Keratinocyte (primary cell): ENCODE results near the gene NOD2. TPM values are rescaled to one million over a fixed set of nuclear protein-coding genes. Genes with fewer than 3 reads are reported as not detected.

ENCODE experiments used
- DNase-seq: peaks from one replicate; pipeline ENCODE4 v3.0.0-alpha.2; 2011; ENCODE audit warnings: low read depth, missing footprints, low spot score
- FAIRE-seq: peaks from 2 replicates; lab custom pipeline; 2011; peaks lifted over from hg19 to GRCh38; lab: Jason Lieb, UNC
- H2AFZ ChIP-seq: 2 replicates; pipeline ENCODE4 v1.6.0; 2012; ENCODE audit warnings: low read length, control low read depth, inconsistent platforms; ENCODE audit not compliant: control insufficient read depth
- H3K27ac ChIP-seq: 2 replicates; pipeline ENCODE4 v1.5.1; 2011; ENCODE audit warnings: low read length; ENCODE audit not compliant: control insufficient read depth, insufficient read depth
- H3K27me3 ChIP-seq: 3 replicates; pipeline ENCODE4 v1.6.0; 2011; ENCODE audit warnings: low read length; ENCODE audit not compliant: control insufficient read depth, insufficient read depth; ENCODE audit errors: extremely low read depth
- H3K36me3 ChIP-seq, 2 experiments: 2 replicates in 1 of 2; 3 replicates in 1 of 2; pipeline ENCODE4 v1.5.1; 2011; ENCODE audit warnings: low read length in 2 of 2, mild to moderate bottlenecking in 1 of 2; ENCODE audit not compliant: control insufficient read depth in 2 of 2, insufficient read depth in 2 of 2; ENCODE audit errors: extremely low read depth in 1 of 2
- H3K4me1 ChIP-seq: 3 replicates; pipeline ENCODE4 v1.5.1; 2011; ENCODE audit warnings: low read length; ENCODE audit not compliant: control insufficient read depth, insufficient read depth; ENCODE audit errors: extremely low read depth
- H3K4me2 ChIP-seq: 3 replicates; pipeline ENCODE4 v1.6.0; 2011; ENCODE audit warnings: low read depth, low read length; ENCODE audit not compliant: control insufficient read depth, insufficient read depth; ENCODE audit errors: extremely low read depth
- H3K4me3 ChIP-seq, 3 experiments: fragments of 200-600 bp in 1 of 3; sonication (generic) in 1 of 3; 2 replicates in 2 of 3; 3 replicates in 1 of 3; pipeline ENCODE4 v1.5.1; 2011 to 2016; ENCODE audit warnings: low read length in 3 of 3, mild to moderate bottlenecking in 3 of 3, control low read depth in 2 of 3, inconsistent platforms in 1 of 3, low read depth in 1 of 3, mixed read lengths in 1 of 3, mixed run types in 1 of 3, moderate library complexity in 1 of 3; ENCODE audit not compliant: control insufficient read depth in 2 of 3, insufficient read depth in 2 of 3; ENCODE audit errors: extremely low read depth in 1 of 3
- H3K79me2 ChIP-seq: 2 replicates; pipeline ENCODE4 v1.6.0; 2012; ENCODE audit warnings: low read length; ENCODE audit not compliant: control insufficient read depth, insufficient read depth
- H3K9ac ChIP-seq: 3 replicates; pipeline ENCODE4 v1.6.0; 2011; ENCODE audit warnings: low read length; ENCODE audit not compliant: control insufficient read depth, insufficient read depth; ENCODE audit errors: extremely low read depth
- H3K9me1 ChIP-seq: 3 replicates; pipeline ENCODE4 v1.6.0; 2011; ENCODE audit warnings: low read length; ENCODE audit not compliant: control insufficient read depth, insufficient read depth; ENCODE audit errors: extremely low read depth
- H3K9me3 ChIP-seq: 2 replicates; pipeline ENCODE4 v1.5.1; 2012; ENCODE audit warnings: low read depth, low read length; ENCODE audit not compliant: control insufficient read depth
- H4K20me1 ChIP-seq: 3 replicates; pipeline ENCODE4 v1.6.0; 2011; ENCODE audit warnings: low read length; ENCODE audit not compliant: control insufficient read depth, insufficient read depth; ENCODE audit errors: extremely low read depth
- EZH2 ChIP-seq: IDR thresholded peaks from one replicate; pipeline ENCODE4 v1.6.1; 2012; ENCODE audit warnings: inconsistent platforms, mild to moderate bottlenecking, low read length, moderate library complexity
- dilution Hi-C: fragments of 300-500 bp; cut with MboI; formaldehyde crosslinking; loops from one replicate; pipeline ENCODE4 v1.7.0; 2020; ENCODE audit warnings: low sequenced_read_pairs; ENCODE audit not compliant: extremely low pct_ligation_motif_present
- polyA plus RNA-seq, 5 experiments: library from polyadenylated mRNA; depleted of rRNA in 3 of 5; stranded (reverse) in 3 of 5; stranded (forward) in 1 of 5; unstranded in 1 of 5; fragments of >200 nt; gene quantifications; 1 replicate in 1 of 5; 2 replicates in 3 of 5; 3 replicates in 1 of 5; pipeline versions ENCODE4 v1.2.1 to v1.2.3, GENCODE V29; 2011 to 2012; ENCODE audit warnings: missing spikeins in 2 of 5, low read depth in 1 of 5, low replicate concordance in 1 of 5
- small RNA-seq, 3 experiments: library from RNA; depleted of rRNA; stranded (forward); fragments of <200 nt; gene quantifications; one replicate each; pipeline ENCODE3, GENCODE V24; 2012; ENCODE audit warnings: low read depth in 3 of 3, low replicate concordance in 1 of 3; ENCODE audit not compliant: insufficient read length in 3 of 3
- TF ChIP-seq, protein P1 (sequence below), 3 experiments: IDR thresholded peaks in 1 of 3; conservative IDR thresholded peaks in 1 of 3; optimal IDR thresholded peaks in 1 of 3; 2 replicates in 2 of 3; 3 replicates in 1 of 3; pipeline versions ENCODE3 to v1.5.1; 2011; ENCODE audit warnings: low read length in 3 of 3, mild to moderate bottlenecking in 3 of 3, moderate library complexity in 2 of 3, control low read depth in 1 of 3, inconsistent platforms in 1 of 3; ENCODE audit not compliant: insufficient read depth in 2 of 3; ENCODE audit errors: extremely low read depth in 1 of 3

Gene NOD2
- polyA plus RNA-seq, 1 donor (not counting 4 experiments of a cell fraction or from before 2014, with no cell fraction given), result 0.80 TPM

- Histone ChIP-seq H3K4me2 (no peak overlapping the region), H4K20me1 (no peaks in the 10 kb centered on the region), H3K27ac (no peak overlapping the region), H3K4me1 (peaks cover 5% of the 10 kb centered on the region), H3K79me2 (no peaks in the 10 kb centered on the region), H3K27me3 (no peaks in the 10 kb centered on the region), H3K4me3 (no peak overlapping the region), H3K36me3 (peaks cover 3 to 16% of the 10 kb centered on the region in 2 experiments), H3K9ac (no peak overlapping the region), H2AFZ (no peak overlapping the region), H3K9me1 (no peaks in the 10 kb centered on the region), H3K9me3 (no peaks in the 10 kb centered on the region)
- dilution Hi-C loops, result no loop called here
- no peak for TF ChIP-seq EZH2
- TF ChIP-seq, protein P1, sequence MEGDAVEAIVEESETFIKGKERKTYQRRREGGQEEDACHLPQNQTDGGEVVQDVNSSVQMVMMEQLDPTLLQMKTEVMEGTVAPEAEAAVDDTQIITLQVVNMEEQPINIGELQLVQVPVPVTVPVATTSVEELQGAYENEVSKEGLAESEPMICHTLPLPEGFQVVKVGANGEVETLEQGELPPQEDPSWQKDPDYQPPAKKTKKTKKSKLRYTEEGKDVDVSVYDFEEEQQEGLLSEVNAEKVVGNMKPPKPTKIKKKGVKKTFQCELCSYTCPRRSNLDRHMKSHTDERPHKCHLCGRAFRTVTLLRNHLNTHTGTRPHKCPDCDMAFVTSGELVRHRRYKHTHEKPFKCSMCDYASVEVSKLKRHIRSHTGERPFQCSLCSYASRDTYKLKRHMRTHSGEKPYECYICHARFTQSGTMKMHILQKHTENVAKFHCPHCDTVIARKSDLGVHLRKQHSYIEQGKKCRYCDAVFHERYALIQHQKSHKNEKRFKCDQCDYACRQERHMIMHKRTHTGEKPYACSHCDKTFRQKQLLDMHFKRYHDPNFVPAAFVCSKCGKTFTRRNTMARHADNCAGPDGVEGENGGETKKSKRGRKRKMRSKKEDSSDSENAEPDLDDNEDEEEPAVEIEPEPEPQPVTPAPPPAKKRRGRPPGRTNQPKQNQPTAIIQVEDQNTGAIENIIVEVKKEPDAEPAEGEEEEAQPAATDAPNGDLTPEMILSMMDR (optimal IDR thresholded peaks at IDR 0.05 in 1 of 3, IDR thresholded peaks at IDR 0.05 in 1 of 3, conservative IDR thresholded peaks at IDR 0.05 in 1 of 3; ENCODE audit: extremely low read depth in 1 of 3, insufficient read depth in 2 of 3, low read length in 3 of 3), result no peak
- FAIRE-seq (no peak), DNase-seq (no peak)
These were observed 88.1 kb downstream of the NOD2 start for GRCh38 chr16:50781518-50781917.

Small RNAs within 50 kb of the gene (small RNA-seq; reads per million reads assigned to genes)
- 0 reads per million in 3 experiments for gene MIR3181

Other genes starting within 250 kb of the NOD2 start
- 0.54 to 0.62 TPM (median 0.57 TPM) in 3 replicates for gene NKD1, start 145.2 kb upstream of the NOD2 start, polyA plus RNA-seq
- gene SNX20, start 12.3 kb upstream of the NOD2 start, polyA plus RNA-seq, result not detected in 3 replicates
- gene CYLD, start 48.5 kb downstream of the NOD2 start, polyA plus RNA-seq, result 14.9 to 24.7 TPM (median 23.4 TPM) in 3 replicates